ENCODE results near the gene POU6F2. TPM values are rescaled to one million over a fixed set of nuclear protein-coding genes. Genes with fewer than 3 reads are reported as not detected.

The POU6F2 gene
- total RNA-seq, 1 donor from 2014 or later, result 0.04 TPM

- Histone ChIP-seq H3K27me3 (ENCODE audit: control insufficient read depth, insufficient read depth, low read length) (no peaks in the 10 kb centered on the region), H3K4me3 (ENCODE audit: low read depth, low read length) (no peak overlapping the region), H3K36me3 (ENCODE audit: control insufficient read depth, insufficient read depth, low read length) (no peaks in the 10 kb centered on the region)
- TF ChIP-seq CTCF (IDR thresholded peaks at IDR 0.05; ENCODE audit: insufficient read depth, low read length, poor library complexity, severe bottlenecking), result no peak
- no peak for DNase-seq (ENCODE audit: low read depth)
These were observed 295.0 kb downstream of the POU6F2 start for GRCh38 chr7:39272691-39273090.

GRCh38 chr7:39280337-39280736 is 302.6 kb downstream of the POU6F2 start:
- no peak for TF ChIP-seq CTCF (IDR thresholded peaks at IDR 0.05; ENCODE audit: insufficient read depth, low read length, poor library complexity, severe bottlenecking)
- DNase-seq (ENCODE audit: low read depth), result no peak
- Histone ChIP-seq H3K4me3 (ENCODE audit: low read depth, low read length) (no peak overlapping the region), H3K36me3 (ENCODE audit: control insufficient read depth, insufficient read depth, low read length) (no peaks in the 10 kb centered on the region), H3K27me3 (ENCODE audit: control insufficient read depth, insufficient read depth, low read length) (no peaks in the 10 kb centered on the region)

- no peak for TF ChIP-seq CTCF (IDR thresholded peaks at IDR 0.05; ENCODE audit: insufficient read depth, low read length, poor library complexity, severe bottlenecking)
- H3K27me3 ChIP-seq (ENCODE audit: control insufficient read depth, insufficient read depth, low read length), result no peaks in the 10 kb centered on the region
- no peak for DNase-seq (ENCODE audit: low read depth)
- H3K4me3 ChIP-seq (ENCODE audit: low read depth, low read length), result no peak overlapping the region
- no peaks in the 10 kb centered on the region for H3K36me3 ChIP-seq (ENCODE audit: control insufficient read depth, insufficient read depth, low read length)
These were observed 307.5 kb downstream of the POU6F2 start for GRCh38 chr7:39285256-39285655.

GRCh38 chr7:39288303-39288702 is 310.6 kb downstream of the POU6F2 start:
- no peaks in the 10 kb centered on the region for H3K36me3 ChIP-seq (ENCODE audit: control insufficient read depth, insufficient read depth, low read length)
- DNase-seq (ENCODE audit: low read depth), result no peak
- H3K27me3 ChIP-seq (ENCODE audit: control insufficient read depth, insufficient read depth, low read length), result peaks cover 14% of the 10 kb centered on the region
- no peak overlapping the region for H3K4me3 ChIP-seq (ENCODE audit: low read depth, low read length)
- no peak for TF ChIP-seq CTCF (IDR thresholded peaks at IDR 0.05; ENCODE audit: insufficient read depth, low read length, poor library complexity, severe bottlenecking)

GRCh38 chr7:39291628-39292410 is 314.1 kb downstream of the POU6F2 start:
- Histone ChIP-seq H3K27me3 (ENCODE audit: control insufficient read depth, insufficient read depth, low read length) (peaks cover 15% of the 10 kb centered on the region), H3K4me3 (ENCODE audit: low read depth, low read length) (no peak overlapping the region), H3K36me3 (ENCODE audit: control insufficient read depth, insufficient read depth, low read length) (no peaks in the 10 kb centered on the region)
- no peak for TF ChIP-seq CTCF (IDR thresholded peaks at IDR 0.05; ENCODE audit: insufficient read depth, low read length, poor library complexity, severe bottlenecking)
- DNase-seq (ENCODE audit: low read depth), result no peak
